Activated CD4-positive, alpha-beta T cell treated with anti-CD3 and anti-CD28 coated beads for 4 hours (primary cell): ENCODE data around the gene RSAD1.

Experiments
- DNase-seq, 2 donors: peaks; one replicate each; pipeline ENCODE4 v3.0.0-alpha.2; 2020

Gene RSAD1

GRCh38 chr17:50522766-50523165 is 44.1 kb downstream of the RSAD1 start:
- no peak for DNase-seq

- no peak for DNase-seq
These were observed 44.5 kb downstream of the RSAD1 start for GRCh38 chr17:50523208-50523607.

GRCh38 chr17:50524838-50525237 is 46.2 kb downstream of the RSAD1 start:
- DNase-seq, result no peak

GRCh38 chr17:50527155-50527762 is 48.6 kb downstream of the RSAD1 start:
- no peak for DNase-seq

GRCh38 chr17:50527949-50528474 is 49.4 kb downstream of the RSAD1 start:
- no peak for DNase-seq

- no peak for DNase-seq
These were observed 51.2 kb downstream of the RSAD1 start for GRCh38 chr17:50529849-50530248.

DNA sequence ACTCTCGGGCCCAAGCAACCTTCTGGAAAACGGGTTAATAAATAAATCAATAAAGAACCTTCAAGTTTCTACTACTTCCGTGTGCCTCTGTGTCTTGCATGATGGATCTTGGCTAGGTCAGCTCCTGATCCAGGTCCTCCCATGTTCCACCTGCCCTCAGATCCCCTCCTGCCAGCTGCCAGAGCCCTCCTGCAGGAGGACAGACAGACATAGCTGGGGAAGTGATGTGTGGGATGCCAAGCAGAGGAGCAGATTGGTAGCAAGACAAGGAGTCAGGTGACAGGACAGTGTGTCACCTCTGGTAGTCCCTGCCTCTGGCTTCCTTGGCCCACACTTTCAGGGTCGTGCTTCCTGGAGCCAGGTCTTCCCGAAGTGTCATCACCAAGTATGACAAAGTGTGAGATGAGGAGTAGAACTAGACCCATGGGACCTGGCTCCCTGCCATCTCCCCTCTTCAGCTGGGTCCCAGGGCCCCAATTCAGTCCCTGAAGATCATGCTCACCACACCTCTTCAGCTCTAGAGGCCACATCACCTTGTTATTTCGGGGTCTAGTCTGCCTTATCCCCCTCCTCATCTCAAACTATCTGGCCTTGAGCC is 52.9 kb downstream of the RSAD1 start:
- no peak for DNase-seq

DNA sequence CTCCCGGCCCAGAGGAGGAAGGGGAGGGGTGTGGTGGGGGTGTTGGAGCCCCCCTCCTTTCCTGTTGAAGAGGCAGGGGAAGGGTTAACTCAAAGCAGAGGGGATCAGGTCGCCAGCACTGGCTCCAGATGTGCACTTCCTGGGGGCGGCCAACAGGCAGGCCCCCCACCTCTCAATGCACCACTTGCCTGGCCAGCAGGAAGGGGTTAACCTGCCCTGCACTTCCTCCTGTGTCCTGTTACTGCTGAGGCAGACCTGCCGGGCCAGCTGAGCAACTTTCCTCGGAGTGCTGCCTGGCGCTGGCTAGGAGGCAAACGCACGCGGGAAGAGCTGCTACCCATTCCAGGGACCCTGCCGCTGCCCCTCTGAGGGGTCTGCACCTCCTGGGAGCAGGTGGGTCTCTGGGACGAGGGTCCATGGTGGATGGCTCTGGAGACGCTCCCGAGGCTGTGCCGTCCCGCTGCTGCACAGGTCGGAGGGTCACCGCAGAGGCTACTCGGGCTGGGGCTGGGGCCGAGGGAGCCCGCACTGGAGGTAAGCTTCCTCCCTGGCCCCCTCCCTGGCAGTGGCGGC is 53.9 kb downstream of the RSAD1 start, which contains the start of gene EPN3:
Gene EPN3, plus strand, starts transcription at position 284 of the 573 bp plus-strand sequence. CDS start 3,822 bp downstream, outside the sequence.
- no peak for DNase-seq

DNA sequence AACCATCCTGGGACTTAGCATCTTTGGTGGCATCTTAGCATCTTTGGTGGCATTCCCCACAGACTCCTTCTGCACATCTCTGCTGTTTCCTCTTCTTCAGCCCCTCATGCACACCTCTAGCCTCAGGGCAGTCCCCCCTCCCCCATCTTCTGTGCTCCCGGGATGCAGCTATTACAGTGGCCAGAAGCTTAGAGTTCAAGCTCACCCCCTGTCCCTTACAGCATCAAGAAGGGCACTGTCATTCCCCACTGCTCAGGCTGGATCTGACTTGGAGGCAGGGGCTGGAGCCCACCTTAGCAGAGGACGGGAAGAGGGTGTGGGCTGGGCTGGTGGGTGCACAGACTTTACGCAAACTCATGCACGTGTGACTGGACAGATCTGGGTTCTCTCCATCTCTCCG is 54.5 kb downstream of the RSAD1 start:
- DNase-seq, result no peak

- DNase-seq, result no peak
These were observed 55.1 kb downstream of the RSAD1 start for GRCh38 chr17:50533720-50534148.

DNA sequence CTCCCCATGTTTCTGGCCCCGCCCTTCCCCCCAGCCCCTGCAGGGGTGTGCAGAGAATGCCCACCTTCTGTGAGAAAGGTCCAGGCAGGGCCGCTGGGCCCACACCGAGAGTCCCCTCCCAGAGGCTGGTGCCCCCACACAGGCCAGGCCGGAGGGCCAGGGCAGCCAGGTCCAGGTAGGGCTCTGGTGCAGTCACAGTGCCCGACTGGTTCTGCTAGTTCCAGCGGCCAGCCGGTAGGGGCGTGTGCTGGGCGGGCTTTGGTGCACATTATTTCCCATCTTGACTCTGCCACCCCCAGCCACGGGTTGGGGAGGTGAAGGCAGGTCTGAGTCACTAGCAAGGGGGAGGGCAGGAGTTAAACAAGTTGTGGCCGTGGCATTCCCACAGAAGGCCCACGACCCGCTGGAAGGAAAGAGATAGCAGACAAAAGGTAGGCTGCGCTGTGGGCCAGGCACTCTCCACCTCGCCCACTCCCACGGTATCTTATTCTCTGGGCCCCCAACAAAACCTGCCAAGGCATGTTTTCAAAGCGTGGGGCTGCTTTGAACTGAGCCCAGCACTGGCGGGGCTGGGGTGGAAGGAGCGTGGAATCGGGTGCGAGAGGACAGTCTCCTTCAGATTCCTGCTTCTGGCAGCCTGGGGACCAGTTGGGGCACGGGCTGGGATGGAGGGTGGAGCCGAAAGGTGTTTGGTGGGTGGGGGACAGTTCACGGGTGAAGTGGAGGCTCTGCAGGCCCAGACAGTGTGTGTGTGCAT is 55.7 kb downstream of the RSAD1 start:
- no peak for DNase-seq

- no peak for DNase-seq
These were observed 56.3 kb downstream of the RSAD1 start for GRCh38 chr17:50534979-50535326.

DNA sequence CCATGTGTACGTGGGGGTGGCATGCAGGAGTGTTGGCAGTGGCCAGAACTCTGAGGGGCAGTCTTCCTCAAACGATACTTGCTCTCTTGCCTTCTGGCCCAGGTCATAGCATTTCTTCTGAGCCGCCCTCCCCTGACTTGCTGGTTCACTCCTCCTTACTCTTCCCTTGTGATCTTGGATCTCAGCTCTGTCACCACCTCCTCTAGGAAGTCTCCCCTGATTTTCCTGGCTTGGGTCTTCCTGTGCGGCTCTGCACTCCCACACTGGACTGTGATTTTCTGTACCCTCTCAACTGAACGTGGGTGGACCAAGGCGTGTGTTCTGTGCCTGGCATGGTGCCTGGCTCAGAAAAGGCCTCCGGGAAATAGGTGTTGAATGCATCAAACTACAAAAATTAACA is 56.7 kb downstream of the RSAD1 start:
- no peak for DNase-seq
